Measurements from ENCODE around the gene BAX. TPM values are rescaled to one million over a fixed set of nuclear protein-coding genes. Genes with fewer than 3 reads are reported as not detected.

BAX gene
- total and polyA plus RNA-seq, 9 of the 15 experiments (the other 6 are each of a cell fraction or from before 2014, with no cell fraction given) = 3.2 to 95.4 (median 44.5) TPM

GRCh38 chr19:48926909-48927308 lies 27.8 kb upstream of the BAX start (continued):
- TF ChIP-seq NR2C1 (IDR thresholded peaks at IDR 0.05) (no peak), NR2C1 (tag; IDR thresholded peaks at IDR 0.05) (no peak), TCF15 (CRISPR knock-in tag; IDR thresholded peaks at IDR 0.05) (no peak), ARNT (IDR thresholded peaks at IDR 0.05) (peak in 1 of 2 experiments; percentile 57; a peak in 1 of 4 replicates), ZBTB12 (CRISPR knock-in tag; IDR thresholded peaks at IDR 0.05) (no peak), WHSC1 (IDR thresholded peaks at IDR 0.05; ENCODE audit: low read length) (no peak), TRIM25 (IDR thresholded peaks at IDR 0.05; ENCODE audit: borderline replicate concordance) (no peak), MEIS2 (IDR thresholded peaks at IDR 0.05; ENCODE audit: partially characterized antibody) (peak; percentile 83), GATAD2B (IDR thresholded peaks at IDR 0.05; ENCODE audit: borderline replicate concordance) (no peak), ZNF668 (CRISPR knock-in tag; IDR thresholded peaks at IDR 0.05) (no peak), DPF2 (IDR thresholded peaks at IDR 0.05) (peak; percentile 68), RBM39 (optimal IDR thresholded peaks at IDR 0.05; ENCODE audit: low read depth, low read length) (no peak), MAFG (tag; conservative IDR thresholded peaks at IDR 0.05) (no peak), E2F5 (CRISPR knock-in tag; IDR thresholded peaks at IDR 0.05) (no peak), ZSCAN29 (IDR thresholded peaks at IDR 0.05) (no peak), NFIC (IDR thresholded peaks at IDR 0.05) (peak; percentile 41; the same call in 1 of the 2 replicates), ZBTB1 (CRISPR knock-in tag; IDR thresholded peaks at IDR 0.05; ENCODE audit: borderline replicate concordance, low read depth) (no peak), E2F8 (IDR thresholded peaks at IDR 0.05; ENCODE audit: low read depth, partially characterized antibody) (no peak), GABPB2 (CRISPR knock-in tag; conservative IDR thresholded peaks at IDR 0.05) (no peak), ID3 (CRISPR knock-in tag; IDR thresholded peaks at IDR 0.05) (no peak), ID3 (tag; IDR thresholded peaks at IDR 0.05) (no peak), CBFA2T3 (IDR thresholded peaks at IDR 0.05) (peak; percentile 48)
